Activated CD4-positive, alpha-beta T cell treated with anti-CD3 and anti-CD28 coated beads, Interleukin-2, Interleukin-6, amounts not matched to agents 100 ng/mL and 50 ng/mL, durations not matched to agents 16 hours and 8 hours (primary cell): ENCODE data around the gene PDE8B.

Experiments used
- DNase-seq: peaks from one replicate; pipeline ENCODE4 v3.0.0-alpha.2; 2020

Gene PDE8B, protein sequence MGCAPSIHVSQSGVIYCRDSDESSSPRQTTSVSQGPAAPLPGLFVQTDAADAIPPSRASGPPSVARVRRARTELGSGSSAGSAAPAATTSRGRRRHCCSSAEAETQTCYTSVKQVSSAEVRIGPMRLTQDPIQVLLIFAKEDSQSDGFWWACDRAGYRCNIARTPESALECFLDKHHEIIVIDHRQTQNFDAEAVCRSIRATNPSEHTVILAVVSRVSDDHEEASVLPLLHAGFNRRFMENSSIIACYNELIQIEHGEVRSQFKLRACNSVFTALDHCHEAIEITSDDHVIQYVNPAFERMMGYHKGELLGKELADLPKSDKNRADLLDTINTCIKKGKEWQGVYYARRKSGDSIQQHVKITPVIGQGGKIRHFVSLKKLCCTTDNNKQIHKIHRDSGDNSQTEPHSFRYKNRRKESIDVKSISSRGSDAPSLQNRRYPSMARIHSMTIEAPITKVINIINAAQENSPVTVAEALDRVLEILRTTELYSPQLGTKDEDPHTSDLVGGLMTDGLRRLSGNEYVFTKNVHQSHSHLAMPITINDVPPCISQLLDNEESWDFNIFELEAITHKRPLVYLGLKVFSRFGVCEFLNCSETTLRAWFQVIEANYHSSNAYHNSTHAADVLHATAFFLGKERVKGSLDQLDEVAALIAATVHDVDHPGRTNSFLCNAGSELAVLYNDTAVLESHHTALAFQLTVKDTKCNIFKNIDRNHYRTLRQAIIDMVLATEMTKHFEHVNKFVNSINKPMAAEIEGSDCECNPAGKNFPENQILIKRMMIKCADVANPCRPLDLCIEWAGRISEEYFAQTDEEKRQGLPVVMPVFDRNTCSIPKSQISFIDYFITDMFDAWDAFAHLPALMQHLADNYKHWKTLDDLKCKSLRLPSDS

DNA sequence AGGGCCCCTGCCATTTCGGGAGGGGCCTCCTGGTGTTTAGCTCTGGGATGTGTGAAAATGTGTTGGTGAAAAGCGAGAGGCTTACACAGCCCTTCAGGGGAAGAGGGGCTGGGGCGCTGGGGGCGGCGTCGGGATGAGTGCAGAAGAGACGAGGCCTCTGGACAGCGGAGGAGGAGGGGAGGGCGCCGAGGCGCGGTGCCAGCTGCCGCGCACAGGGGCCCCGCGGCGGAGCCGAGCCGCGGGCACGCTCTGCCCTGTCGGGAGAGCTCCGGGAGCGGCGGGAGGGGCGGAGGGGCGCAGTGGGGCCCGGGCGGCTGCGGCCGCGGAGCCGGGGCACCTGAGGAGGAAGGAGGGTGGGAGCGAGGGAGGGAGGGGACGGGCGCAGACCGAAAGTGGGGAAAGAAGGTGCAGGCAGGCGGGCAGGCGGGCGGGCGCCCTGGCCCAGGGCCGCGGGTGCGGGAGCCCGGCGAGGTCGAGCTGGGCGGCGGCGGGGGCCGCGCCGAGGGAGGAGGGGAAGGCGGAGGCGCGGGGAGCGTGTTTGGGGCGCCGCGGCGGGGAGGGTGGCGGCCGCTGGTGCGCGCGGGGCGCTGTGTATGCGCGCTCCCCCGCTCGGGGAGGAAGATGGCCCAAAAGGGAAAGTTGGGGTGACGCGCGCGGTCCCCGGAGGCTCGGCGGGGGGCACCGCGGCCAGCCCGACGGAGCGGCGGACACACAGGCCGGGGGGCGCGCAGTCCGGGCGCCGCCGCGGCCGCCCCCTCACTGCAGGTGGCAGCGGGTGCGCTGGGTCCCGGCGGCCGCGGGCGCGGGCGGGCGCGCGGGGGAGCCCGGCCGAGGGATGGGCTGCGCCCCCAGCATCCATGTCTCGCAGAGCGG is at the start of gene PDE8B:
PDE8B (plus strand) TSS at position 590 of the 873 bp plus-strand sequence; CDS start at position 836, 246 bp downstream.
- no peak for DNase-seq

DNA sequence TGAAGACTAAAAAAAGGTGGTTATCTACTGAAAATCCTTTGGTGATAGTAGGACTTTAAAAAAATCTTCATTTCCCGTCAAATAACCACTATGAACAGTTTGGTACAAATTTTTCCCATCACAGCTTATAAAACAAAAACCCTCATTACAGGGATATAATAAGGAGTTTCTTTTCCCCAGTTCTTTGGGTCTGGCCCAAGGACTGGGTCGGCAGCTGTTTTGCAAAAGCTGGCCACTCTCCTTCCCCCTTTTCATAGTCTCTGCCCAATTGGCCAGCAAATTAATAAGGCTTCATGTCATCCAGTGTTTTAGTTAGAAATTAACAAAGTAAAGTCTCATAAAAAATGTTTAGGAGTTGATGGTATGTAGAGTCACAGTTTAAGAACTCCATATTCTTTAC is 47.0 kb upstream of the PDE8B start:
- DNase-seq = no peak

DNA sequence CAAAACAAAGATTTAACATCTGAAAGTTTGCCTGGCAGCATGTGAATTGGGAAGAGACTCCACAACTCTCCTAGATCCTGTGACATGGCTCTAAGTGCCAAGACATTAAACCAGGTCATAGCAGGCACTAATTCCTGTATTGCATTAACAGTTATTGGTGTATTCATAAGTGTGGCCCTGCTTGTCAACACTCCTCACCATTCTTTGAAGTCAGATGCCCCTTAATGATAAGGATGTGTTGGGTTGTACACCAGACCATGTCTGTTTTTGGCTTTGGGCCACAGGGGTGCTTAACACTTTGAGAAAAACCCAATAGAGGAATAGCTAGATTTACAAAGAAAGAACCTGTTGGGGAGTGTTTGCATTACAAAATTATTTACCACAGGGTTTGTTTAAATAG is 43.4 kb upstream of the PDE8B start:
- no peak for DNase-seq

DNA sequence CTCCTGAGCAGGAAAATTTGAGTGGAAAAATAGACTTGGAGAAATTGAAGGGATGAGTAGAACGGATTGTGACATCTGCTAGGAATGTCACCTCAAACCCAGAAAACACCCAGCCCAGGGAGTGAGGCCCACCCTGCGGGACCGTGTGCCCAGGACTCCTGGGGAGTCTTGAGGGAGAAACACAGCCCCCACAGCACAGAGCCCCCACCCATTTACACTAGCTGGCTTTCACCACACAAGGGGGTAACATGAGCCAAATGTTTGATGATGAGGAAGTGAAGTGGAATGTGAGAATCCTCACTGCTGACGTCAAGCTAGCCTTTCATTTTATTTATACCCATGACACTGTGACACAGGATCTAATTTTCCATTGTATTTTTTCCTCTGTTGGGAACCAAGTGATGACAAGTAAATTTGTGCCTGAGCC is 42.8 kb upstream of the PDE8B start:
- no peak for DNase-seq

GRCh38 chr5:77168161-77168878 is 42.2 kb upstream of the PDE8B start:
- no peak for DNase-seq

DNA sequence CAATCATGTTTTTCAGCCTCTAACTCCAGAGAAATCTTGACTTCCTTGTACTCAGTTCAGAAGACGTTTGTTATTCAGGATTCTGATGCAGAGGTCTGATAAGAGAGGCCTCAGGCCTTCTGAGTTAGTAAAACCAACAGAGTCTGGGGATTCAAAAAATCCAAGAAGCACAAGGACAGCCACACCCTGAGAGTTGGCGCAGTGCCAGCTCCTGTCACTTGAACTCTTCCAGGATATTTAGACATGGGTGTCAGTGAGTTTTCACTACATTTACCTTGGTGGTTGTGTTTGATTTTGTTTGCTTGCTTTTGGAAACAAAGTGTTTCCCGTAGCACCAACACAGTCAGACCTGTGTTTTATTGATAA is 41.6 kb upstream of the PDE8B start:
- DNase-seq = no peak

DNA sequence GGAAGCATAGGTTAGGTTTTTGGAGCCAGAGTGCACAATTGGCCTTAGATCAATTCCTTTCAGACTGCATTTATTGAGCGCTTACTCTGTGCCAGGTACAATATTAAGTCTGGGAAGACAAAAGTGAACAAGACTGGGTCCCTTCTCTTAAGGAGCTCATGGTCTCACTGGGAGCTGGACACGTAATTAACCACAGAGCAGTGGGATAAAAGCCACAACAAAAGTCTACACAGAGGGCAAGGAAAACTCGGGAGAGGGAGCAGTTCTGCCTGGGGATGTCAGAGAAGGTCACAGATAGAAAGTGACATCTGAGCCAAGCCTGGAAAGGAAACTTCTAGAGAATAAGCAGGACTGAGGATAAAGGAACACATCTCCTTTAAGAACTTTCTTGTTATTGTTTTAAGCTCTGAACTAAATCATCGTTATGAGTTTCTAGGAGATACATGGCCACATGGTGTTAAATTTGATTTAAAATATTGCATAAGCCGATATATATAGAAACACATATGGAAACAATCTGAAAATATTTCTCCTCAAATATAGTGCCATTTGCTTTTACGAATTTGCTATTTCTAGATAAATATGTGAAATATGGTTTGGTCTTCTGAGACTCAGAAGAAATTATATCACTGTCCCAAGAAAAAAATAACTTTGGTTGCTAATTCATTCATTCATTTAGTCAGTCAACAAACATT is 40.1 kb upstream of the PDE8B start:
- DNase-seq = no peak

- no peak for DNase-seq
These were observed 39.2 kb upstream of the PDE8B start for GRCh38 chr5:77171141-77171910.

DNA sequence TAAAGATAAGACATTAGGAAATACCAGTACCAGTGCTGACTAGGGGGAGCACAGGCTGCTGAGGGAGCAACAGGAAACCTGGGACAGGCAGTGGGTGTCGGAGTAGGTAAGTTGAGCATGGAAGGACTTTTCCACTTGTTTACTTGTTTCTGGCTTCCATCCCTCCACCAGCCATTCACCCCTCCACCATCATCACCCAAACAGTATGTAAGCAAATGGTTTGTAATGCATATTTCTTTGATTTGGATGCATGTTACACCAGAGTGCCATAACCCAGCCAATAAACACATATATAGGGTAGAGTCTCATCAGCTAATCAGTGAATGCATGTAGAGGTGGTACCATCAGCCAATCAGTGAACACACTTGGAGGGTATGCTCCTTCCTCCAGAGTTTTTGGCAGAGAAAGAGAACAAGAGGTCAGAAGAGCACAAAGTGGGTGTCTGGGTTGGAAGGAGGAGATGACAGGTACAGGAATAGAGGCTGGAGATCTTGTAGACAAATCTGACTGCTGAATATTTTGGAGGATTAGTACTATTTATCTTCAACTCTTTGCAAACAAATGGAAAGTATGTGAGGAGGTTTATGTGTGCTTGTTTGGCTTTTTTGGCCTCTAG is 37.7 kb upstream of the PDE8B start:
- DNase-seq = no peak

GRCh38 chr5:77174526-77174925 is 36.0 kb upstream of the PDE8B start:
- DNase-seq = no peak

- no peak for DNase-seq
These were observed 35.2 kb upstream of the PDE8B start for GRCh38 chr5:77175231-77175630.

- DNase-seq = no peak
These were observed 34.1 kb upstream of the PDE8B start for GRCh38 chr5:77176429-77176828.

DNA sequence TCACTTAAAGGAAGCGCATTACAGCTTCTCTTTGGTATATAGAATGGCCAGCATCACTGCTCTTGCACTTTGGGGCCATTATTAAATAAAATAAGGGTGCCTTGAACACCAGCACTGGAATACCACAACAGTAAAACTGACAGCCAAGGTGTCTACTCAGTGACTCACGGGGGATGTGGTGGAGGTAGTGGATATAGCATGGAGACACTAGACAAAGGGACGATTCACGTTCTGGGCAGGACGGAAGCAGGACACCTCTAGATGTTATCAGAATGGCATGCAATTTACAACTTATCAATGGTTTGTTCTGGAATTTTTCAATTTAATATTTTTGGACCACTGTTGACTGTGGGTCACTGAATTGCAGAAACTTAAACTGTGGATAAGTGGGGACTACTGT is 32.9 kb upstream of the PDE8B start:
- no peak for DNase-seq

GRCh38 chr5:77180167-77181081 is 30.1 kb upstream of the PDE8B start:
- DNase-seq = no peak

DNA sequence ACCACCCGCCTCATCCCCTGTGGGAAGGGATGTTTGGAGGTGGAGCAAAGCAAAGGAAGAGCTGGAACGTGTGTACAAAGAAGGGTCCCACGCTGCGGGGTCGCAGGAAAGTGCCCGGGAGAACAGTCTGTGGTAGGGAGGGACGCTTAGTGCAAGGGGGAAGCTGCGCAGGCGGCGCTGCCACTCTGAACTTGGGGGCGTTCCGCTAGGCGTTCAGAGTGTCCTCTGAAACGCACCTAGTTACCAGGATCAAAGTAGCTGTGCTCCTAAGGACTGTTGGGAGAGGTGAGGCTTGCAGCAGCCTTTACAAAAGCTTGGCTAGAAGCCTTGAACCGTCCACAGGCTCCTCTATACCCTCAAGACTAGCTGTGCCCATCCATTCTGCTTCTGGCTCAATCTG is 29.3 kb upstream of the PDE8B start:
- DNase-seq = no peak

- no peak for DNase-seq
These were observed 28.7 kb upstream of the PDE8B start for GRCh38 chr5:77181596-77182304.

- DNase-seq = no peak
These were observed 28.1 kb upstream of the PDE8B start for GRCh38 chr5:77182367-77182766.

DNA sequence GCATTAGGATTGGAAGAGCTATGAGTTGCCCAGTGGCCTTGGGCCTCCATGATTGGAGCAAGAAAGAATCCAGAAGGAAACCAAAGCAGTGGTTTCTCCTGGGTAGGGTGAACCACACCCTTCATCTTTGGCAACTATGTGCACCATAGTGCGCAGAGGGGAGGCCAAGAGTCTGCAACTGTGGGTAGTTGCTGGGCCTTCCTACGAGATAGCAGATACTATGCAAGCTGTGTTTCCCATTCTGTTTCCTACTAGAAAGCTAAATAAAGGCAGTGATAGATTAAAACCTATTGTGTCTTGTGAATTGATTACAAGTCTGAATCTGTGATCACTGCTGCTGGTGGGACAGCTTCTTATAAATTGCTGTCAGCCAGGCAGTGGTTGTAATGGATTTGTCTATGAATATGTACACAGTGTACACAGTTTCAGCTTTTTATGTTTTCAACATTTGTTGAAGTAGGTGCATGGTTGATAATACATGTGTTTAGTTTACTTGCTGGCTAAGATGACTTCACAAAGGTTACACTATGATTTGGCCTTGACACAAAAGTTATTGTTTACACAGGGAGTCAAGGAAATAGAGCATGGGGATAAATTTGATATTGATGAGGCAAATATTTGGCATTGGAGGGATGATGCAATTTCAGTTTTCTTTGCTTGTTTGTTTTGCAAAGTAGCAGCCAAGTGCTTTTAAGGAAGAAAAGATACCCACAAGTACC is 23.7 kb upstream of the PDE8B start:
- no peak for DNase-seq
